IPS-18c (cell line): ENCODE measurements around the gene OGFOD2.

Experiments
- H3K4me3 ChIP-seq: 2 replicates; pipeline ENCODE4 v1.7.0; 2013; ENCODE audit warnings: low read depth, mild to moderate bottlenecking, low read length, moderate library complexity; ENCODE audit not compliant: insufficient read depth
- H3K9me3 ChIP-seq: one replicate; pipeline ENCODE4 v1.6.1; 2013; ENCODE audit warnings: mild to moderate bottlenecking, low read length, moderate library complexity; ENCODE audit not compliant: control insufficient read depth, insufficient read depth

OGFOD2 gene

DNA sequence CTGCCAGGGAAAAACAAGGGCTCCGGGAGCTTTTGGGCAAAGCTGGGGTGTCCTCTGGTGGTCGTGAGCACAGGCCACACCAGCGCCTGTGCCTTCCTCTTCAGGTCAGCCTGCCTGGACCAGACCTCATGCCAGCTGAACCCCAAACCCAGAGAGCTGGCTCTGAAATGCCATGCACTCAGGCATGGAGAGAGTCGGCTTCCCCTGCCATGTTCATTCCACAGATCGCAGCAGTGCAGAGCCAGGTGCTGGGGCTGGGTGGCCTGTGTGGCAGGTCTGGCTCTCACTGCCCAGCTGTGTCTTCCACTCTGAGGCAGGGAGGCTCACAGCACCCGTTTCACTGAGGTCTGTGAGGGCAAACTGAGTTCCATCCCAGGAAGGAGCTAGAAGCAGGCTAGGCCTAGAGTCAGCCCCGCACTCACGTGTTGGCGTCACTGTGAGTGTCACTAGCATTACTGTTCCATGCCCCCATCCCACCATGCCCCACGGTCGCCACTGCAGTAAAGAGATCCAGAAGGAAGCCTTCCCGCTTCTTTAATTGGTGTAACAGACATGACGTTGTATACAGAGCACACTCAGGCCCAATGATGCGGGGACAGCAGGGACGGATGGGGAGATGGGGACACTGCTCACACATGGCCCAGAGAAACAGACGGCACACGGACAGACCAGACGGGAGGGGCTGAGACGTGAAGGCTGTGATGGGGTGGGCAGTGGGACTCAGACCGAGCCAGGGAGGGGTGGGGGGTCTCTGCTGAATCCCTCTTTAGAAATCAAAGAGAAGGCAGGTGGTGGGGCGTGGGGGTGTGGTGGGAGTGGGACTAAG lies 8.1 kb downstream of the OGFOD2 start:
- Histone ChIP-seq H3K4me3 (no peak overlapping the region), H3K9me3 (no peaks in the 10 kb centered on the region)

DNA sequence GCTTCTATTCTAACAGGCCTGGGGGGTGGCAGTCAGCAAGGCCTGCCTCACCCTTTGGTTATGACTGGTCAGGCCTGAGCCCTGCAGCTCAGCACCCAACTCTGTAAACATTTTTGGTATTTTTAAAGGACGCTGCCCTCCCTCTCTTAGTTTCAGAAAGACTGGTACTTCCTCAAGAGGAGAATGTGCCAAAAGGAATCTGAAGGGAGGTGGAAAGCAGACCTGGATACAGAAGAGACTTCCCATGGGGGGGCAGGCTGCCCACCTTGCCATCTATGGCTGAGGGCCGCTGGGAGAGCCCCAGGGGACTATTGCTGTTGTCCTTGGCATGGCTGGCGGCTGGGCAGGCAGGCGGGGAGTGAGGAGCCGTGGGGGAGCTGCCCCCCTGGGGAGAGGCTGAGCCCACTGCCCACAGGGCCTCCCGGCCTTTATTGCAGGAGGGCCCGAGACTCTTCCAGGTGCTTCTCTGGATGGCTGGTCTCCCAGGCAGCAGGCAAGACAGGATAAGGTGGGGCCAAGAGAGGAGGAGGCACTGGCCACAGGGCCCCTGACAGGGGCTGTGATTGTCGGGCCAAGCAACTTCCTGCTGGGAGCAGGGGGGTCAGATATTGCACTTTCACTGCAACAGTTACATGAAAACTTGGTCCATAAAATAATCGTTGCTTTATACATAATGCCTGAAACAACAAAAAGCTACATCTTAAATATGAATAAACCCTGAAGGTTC lies 8.9 kb downstream of the OGFOD2 start:
- Histone ChIP-seq H3K9me3 (no peaks in the 10 kb centered on the region), H3K4me3 (no peak overlapping the region)

DNA sequence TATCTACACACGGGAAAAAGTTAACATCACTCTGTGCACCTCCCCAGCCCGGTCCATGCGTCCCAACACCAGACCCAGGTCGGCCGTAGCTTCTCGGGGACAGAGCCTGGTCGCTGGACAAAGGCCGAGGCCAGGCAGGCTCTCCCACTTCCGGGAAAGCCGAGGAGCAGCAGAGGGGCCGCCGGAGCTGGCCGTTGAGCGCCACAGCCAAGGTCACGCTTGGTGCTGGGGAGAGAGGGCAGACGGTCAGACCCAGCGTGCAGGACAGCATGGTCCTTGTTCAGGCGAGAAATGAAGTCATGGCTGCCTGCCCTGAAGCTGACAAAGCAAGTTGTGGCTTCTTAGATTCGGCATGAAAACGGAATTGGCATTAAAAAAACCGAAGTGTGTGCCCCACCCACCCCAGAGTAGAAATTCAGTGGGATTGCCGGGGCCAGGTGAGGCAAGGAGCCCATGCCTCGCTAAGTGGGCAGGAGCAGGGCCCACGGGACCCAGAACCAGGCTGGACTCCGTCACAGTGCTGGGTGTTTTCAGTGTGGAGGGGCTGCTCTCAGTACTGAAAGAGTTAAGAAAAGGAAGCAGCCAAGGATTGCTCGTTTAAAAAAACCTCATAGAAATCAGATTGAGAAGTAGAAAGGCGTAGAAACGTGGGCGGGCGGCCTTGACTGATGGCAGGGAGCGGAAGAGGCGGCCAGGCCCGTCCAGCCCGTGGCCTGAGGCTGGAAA lies 9.7 kb downstream of the OGFOD2 start:
- Histone ChIP-seq H3K4me3 (no peak overlapping the region), H3K9me3 (no peaks in the 10 kb centered on the region)

DNA sequence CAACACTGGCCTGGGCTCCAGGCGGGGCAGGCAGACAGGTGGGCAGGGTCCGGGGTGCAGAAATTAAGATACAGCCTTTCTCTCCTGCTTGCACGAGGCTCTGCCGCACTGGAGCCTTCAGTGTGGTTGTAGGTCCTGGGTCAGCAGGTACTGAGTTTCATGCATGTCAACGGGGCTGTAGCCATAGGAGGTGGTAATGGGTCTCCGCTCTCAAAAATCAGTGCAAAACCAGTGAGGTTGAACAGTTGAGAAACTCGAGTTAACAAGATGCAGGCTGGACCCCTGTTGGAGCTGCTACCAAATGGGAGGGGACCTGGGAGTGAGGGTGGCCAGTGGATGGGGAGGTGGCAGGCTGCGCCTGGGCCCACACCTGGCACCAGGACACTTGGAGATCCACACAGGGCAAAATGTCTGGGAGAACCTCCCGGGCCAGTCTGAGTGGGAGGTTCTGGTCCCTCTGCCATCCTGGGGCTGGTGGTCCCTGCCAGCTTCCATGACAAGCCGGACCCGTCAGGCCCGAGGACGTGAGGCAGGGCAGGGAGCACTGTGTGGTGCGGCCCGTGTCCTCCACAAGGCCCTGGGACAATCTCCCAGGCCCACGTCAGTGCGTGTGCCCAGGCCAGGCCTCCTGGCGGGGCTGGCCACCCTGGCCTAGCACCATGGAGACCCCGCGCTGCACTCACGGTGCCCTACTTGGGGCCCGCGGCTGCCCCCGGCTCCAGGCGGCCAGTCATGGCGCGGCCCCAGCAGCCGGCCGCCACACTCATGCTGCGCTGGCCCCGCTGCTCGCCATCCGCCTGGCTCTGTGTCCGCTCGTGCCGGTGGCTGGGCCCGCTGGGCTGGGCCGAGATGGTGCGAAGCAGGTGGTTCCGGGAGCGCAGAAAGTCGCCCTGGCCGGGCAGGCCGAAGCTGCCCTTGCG lies 10.6 kb downstream of the OGFOD2 start:
- H3K4me3 ChIP-seq: no peak overlapping the region

DNA sequence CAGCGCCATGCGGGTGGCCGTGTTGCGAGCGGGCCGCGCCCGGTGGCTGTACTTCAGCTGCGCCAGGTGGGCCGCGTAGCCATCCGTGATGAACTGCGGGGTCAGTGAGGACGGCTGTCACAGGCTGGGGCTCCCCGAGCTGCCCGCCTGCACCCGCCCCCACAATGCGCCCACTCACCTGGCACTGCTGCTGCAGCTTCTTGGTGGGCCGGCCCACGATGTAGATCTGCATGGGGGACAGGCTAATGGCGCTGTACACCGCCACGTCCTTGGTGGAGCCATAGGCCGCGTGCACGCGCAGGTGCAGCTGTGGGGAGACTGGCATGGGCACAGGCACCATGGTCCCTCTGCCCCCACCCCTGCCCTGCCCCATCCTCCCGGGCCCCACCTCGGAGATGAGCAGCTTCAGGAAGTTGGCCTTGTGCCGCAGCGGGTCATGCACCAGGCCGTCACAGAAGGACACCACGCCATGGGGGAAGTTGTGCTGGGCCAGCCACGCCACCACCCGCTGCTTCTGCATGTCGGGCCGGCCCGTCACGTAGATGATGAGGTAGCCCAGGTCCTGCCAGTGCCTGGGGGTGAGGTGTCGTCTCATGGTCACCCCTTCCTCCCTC lies 11.3 kb downstream of the OGFOD2 start:
- Histone ChIP-seq H3K9me3 (no peaks in the 10 kb centered on the region), H3K4me3 (no peak overlapping the region)

More for the DNA sequence above, 10.6 kb downstream of the OGFOD2 start:
- H3K9me3 ChIP-seq: no peaks in the 10 kb centered on the region

DNA sequence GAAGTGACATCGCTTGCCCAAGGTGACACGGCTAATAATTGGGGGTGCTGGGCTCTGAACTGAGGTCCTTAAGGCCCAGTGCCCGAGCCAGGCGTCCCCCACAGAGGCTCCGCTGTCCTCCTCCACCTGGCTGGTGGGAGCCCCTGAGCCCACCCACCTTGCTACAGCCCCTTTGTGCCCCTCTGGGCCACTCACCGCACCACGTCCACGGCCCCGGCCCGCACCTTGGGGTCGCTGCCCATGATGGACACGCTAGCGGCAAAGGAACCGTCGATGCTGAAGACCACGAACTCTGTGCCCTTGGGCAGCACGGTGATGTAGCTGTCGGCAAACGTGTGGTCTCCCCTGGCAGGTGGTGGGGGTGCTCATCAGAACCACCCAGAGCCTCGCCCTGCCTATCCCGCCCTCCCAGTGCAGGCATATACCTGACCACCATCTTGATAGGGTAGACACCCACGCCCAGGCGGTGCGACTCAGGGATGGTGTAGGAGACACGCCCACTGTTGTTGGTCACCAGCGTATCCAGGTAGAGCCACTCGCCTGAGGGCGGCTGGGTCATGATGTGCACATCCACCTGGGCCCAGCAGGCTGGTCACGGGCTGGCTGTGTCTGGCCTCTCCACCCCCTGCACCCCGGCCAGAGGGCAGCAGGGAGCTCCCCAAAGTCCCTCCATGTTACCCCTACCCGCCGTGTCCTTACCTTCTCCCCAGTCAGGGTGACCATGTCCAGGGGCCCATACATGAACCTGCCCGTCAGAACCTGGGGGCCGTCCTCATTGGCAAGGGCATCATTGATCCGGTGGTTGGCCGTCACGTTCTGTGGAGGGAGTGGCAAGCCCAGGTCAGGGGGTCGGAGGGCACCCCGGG lies 12.3 kb downstream of the OGFOD2 start:
- H3K4me3 ChIP-seq: no peak overlapping the region
- no peaks in the 10 kb centered on the region for H3K9me3 ChIP-seq

DNA sequence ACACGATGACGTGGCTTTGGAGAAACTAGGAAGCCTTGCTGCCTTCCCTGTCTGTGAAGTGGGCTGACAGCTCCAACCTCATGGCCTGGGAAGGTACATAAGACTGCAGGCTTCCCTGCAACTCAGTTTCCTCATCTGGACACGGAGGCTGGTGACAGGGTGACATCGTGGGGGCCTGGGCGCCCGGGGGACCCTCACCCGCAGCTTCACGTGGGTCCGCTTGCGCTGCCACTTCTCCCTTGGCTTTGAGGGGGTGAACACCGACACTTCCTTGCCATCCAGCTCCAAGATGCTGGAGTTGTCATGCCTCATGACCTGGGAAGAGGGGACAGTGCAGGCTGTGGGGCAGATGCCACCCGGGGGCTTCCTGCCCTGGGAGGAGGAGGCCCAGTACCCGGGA lies 13.0 kb downstream of the OGFOD2 start:
- Histone ChIP-seq H3K4me3 (no peak overlapping the region), H3K9me3 (no peaks in the 10 kb centered on the region)

DNA sequence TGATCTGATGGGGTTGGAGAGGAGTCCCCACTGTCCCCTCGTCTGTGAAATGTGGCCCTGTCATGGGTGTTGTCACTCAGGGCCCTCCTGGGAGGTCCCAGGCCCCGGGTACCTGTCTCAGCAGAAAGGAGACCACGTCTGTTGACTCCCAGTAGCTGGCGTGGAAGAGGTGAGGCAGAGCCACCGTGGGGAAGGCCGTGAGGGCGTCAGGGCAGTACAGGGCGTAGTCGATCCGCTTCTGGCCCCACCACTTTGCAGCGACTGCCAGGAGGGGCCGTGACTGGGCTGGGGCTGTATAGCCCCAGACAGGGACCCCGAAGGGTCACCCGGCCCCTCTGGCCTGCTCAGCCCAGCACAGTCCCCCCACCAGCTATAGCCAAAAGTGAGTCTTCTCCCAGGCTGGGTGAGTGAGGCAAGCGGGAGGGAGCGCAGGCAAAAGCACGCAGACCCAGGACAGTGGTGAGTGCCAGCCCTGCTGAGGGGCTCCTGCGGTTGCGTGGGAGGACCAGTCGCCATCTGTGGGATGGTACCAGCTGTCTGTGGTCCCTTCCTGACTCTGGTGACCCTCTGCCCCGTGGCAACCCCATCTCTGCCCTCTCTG lies 13.7 kb downstream of the OGFOD2 start:
- Histone ChIP-seq H3K4me3 (no peak overlapping the region), H3K9me3 (no peaks in the 10 kb centered on the region)

DNA sequence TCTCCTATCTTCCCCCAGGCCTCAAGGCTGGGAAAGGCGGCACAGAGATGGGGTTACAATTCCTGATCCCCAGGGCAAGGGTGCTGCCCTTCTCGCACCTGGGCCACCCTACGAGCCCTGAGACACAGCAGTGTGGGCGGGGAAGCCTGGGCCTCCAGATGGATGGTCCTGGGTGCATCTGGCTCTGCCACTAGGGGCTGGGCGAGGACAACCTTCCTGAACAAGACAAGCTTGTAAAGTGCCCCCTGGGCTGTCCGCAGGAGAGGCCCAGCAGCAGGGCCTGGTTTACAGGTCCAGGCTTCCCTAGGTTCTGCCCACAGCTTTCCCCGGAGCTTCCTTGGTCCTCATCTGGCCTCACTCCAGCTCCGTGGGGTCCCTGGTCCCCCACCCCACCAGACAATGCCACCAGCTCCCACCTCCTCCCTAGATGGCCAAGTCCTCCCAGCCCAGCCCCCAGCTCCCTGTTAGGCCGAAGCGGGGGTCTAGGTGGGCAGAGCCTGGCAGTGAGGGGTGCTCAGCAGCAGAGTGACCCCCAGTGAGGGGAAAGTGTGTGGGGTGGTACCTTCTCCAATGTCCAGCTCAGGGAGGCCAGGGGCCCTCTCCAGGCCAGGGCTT lies 14.3 kb downstream of the OGFOD2 start:
- H3K4me3 ChIP-seq: no peak overlapping the region
- H3K9me3 ChIP-seq: no peaks in the 10 kb centered on the region

DNA sequence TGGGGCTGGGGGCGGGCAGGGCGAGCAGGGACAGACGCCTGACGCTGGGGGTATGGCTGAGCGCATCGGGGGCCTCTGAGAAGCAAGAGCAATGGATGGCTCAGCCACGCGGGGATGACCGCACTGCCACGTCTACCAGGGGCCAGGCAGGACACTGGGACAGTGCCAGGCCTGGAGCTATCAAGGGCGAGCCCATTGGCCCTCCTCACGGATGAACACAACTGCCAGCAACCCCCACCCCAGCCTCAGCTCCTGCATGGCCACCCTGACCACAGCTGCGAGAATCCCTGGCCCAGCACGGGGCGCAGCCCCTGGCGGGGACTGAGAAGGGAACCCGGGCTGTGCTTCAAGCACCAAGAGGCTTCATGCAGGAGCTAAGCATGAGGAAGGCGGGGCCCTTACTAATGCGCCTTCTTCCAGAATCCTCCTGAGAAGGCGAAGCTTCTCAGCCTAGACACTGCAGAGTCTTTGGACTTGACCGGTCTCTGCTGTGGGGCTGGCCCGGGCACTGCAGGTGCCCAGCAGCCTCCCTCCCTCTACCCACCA lies 14.9 kb downstream of the OGFOD2 start:
- Histone ChIP-seq H3K4me3 (no peak overlapping the region), H3K9me3 (no peaks in the 10 kb centered on the region)

DNA sequence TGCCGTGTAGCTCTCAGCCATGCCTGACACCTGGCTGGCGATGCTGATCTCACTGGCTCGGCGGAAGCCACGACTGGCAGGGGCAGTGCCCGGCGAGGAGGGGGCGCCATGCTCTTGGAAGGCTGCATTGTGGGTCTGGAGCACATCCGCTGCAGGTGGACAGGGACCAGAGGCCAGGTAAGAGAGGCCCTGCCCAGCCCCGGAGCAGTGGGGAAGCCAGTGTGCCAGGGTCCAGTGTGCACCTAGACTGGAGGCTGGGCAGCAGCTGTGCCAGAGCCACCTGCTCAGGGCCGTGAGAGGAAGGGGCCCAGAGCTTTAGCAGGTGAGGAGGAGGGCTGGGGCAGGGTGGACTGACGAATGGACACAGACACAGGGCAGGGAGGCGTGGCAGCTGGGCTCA lies 15.5 kb downstream of the OGFOD2 start:
- Histone ChIP-seq H3K4me3 (no peak overlapping the region), H3K9me3 (no peaks in the 10 kb centered on the region)

DNA sequence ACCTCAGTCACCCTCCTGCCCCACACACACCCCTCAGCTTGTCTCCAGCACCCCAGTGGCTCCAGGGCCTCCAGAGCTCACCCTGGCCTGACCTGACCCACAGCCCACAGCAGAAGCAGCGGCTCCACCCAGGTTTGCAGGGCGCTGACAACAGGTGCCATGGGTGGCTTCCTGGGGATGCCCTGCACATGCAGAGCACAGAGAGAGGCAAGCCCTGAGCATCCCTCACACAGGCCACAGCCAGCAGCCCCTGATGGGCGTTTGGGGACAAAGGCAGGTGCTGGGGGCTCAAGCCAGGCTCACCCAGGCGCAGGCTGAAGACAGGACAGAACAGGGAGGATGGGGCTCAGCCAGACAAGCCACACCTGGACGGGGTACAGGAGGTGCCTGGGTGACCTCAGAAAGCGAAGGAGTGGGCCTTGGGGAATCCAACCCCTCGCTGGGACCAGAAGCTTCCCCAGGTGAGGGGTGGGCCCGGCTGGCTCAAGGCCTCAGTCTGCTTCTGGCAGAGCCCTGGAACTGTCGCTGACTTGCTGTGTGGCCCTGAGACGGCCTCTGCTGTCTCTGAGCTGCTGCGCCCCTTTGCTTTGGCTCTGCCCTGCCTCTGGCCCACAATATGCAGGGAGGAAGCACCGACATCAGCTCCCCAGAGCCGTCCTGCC lies 16.0 kb downstream of the OGFOD2 start:
- Histone ChIP-seq H3K9me3 (no peaks in the 10 kb centered on the region), H3K4me3 (no peak overlapping the region)

DNA sequence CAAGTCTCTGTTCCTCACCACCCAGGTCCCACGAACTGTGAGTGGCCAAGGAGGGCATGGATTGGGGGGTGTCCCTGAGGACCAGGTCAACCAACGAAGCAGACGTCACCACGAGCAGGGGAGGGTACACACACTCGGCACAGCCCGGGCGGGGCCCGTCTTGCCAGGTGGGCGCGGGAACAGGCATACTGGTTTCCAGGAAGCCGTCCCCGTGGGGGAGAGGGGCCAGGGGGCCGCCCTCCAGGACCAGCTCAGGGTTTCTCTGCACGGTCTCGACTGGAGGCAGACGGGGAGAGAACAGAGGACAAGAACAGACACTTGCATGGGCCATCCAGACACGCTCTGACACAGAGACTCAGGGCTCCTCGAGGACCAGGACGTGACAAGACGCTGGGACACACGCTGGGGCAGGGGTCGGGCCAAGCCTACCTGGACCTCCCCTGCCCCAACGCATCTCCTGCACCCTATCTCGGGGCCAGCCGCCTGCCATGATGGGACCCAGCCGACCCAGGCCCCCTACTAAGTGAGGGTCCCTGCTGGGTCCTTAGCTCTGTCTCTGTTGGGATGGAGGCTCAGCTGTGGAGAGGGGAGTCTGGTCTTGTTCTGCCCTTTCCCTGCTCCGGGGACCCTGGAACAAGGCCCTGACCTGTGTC lies 16.7 kb downstream of the OGFOD2 start:
- Histone ChIP-seq H3K9me3 (no peaks in the 10 kb centered on the region), H3K4me3 (no peak overlapping the region)

DNA sequence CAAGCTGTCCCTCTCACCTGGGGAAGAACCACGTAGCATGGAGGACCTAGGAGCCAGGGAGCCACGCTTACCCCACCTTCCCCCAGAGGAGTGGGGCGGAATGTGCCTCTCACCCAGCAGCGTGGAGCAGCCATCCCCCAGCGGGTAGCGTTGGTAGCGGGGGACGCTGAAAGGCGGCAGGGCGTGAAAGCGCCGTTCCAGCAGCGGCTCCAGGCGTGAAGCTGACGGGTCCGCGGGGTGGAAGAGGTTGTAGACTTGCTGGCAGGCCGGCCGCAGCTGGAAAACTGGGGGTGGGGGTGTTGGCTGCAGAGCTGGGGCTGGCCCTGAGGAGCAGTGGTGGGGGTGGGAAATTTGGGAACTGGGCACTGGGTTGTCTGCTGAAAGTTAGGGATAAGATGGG lies 17.3 kb downstream of the OGFOD2 start:
- Histone ChIP-seq H3K4me3 (no peak overlapping the region), H3K9me3 (no peaks in the 10 kb centered on the region)
